Natural killer cell treated with Interleukin-12 subunit alpha and Interleukin-12 subunit beta and Interleukin-15 and Interleukin-18, amount 100 ng/mL, for 72 hours (primary cell): ENCODE measurements around the gene CCDC102B. TPM values are rescaled to one million over a fixed set of nuclear protein-coding genes. Genes with fewer than 3 reads are reported as not detected.
"Not testable (repeated sequence)": the region's sequence is repeated elsewhere in the genome, so short reads cannot be mapped to it uniquely, and the experiment has no call there.

Source experiments
- ATAC-seq, 2 donors: fragments of 150-1000 bp; cut with Tn5 transposase in 1 of 2; sonication (Bioruptor Pico), chemical (Tn5 transposase) in 1 of 2; 2 replicates each; pipeline ENCODE4 v1.10.0; 2021
- DNase-seq: peaks from one replicate; pipeline ENCODE4 v3.0.0; 2022; ENCODE audit warnings: low spot score
- H3K27ac Mint-ChIP-seq, 2 donors: 1 replicate in 1 of 2; 2 replicates in 1 of 2; pipeline ENCODE4 v1.8.0; 2022; ENCODE audit warnings: mixed read lengths in 2 of 2, mild to moderate bottlenecking in 1 of 2, moderate library complexity in 1 of 2
- H3K27me3 Mint-ChIP-seq, 2 donors: 1 replicate in 1 of 2; 2 replicates in 1 of 2; pipeline ENCODE4 v1.8.0; 2022; ENCODE audit warnings: mixed read lengths in 2 of 2
- H3K36me3 Mint-ChIP-seq: one replicate; pipeline ENCODE4 v1.8.0; 2022; ENCODE audit warnings: mixed read lengths
- H3K4me1 Mint-ChIP-seq, 2 donors: 1 replicate in 1 of 2; 2 replicates in 1 of 2; pipeline ENCODE4 v1.8.0; 2022; ENCODE audit warnings: low read depth in 2 of 2, mixed read lengths in 2 of 2, mild to moderate bottlenecking in 1 of 2
- H3K4me3 Mint-ChIP-seq: one replicate; pipeline ENCODE4 v1.8.0; 2022; ENCODE audit warnings: mixed read lengths
- H3K9me3 Mint-ChIP-seq: 2 replicates; pipeline ENCODE4 v1.8.0; 2022; ENCODE audit warnings: mixed read lengths
- total RNA-seq, 2 donors: library from RNA; stranded (reverse); gene quantifications; one replicate each; pipeline ENCODE4 v1.2.3, GENCODE V29; 2022

The CCDC102B gene
- total RNA-seq, 2 donors from 2014 or later, result 1.0 to 1.5 TPM

DNA sequence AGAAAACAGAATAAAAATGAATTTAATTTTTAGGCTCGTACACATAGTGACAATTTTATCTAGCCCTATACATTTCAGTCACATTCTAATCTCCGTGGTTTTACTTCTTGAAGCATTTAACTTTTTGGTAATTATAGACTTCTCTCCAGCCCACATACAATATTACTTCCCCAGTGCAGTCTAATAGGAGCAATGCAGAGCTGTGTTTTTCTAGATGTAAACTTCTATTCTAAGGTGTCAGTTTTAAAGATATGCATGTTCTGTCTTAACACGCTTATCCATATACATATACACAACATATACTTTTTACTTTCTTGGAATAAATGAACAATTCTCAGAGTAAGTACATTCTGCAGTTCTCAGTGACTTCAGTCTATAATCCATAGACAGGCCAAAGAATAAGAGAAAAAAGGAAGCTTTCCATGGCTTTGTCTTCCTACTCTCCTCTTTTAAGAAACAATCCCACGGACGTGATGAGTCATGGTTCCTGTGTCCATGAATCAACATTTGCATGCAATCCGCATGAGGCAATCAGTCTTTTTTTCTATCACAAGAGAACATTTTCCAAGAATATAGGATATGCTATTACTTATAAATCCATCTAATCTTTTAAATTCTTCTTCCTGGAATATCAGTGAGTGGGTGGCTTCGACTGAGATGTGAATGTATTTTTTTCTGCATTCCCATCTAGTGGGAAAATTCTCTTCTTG lies 42.8 kb downstream of the CCDC102B start:
- H3K27ac Mint-ChIP-seq, result no peak overlapping the region
- no peaks in the 10 kb centered on the region for H3K4me1 Mint-ChIP-seq
- no peaks in the 10 kb centered on the region for H3K36me3 Mint-ChIP-seq
- ATAC-seq, result no peak
- DNase-seq, result no peak
- H3K27me3 Mint-ChIP-seq, result no peaks in the 10 kb centered on the region
- H3K4me3 Mint-ChIP-seq, result no peak overlapping the region
- H3K9me3 Mint-ChIP-seq, result no peaks in the 10 kb centered on the region

- no peaks in the 10 kb centered on the region for H3K4me1 Mint-ChIP-seq
- DNase-seq (no peak), ATAC-seq (no peak)
- H3K9me3 Mint-ChIP-seq, result no peaks in the 10 kb centered on the region
- no peak overlapping the region for H3K4me3 Mint-ChIP-seq
- H3K27me3 Mint-ChIP-seq, result no peaks in the 10 kb centered on the region
- H3K27ac Mint-ChIP-seq, result no peak overlapping the region
- no peaks in the 10 kb centered on the region for H3K36me3 Mint-ChIP-seq
Measured at GRCh38 chr18:68841301-68841700, 43.4 kb downstream of the CCDC102B start.

DNA sequence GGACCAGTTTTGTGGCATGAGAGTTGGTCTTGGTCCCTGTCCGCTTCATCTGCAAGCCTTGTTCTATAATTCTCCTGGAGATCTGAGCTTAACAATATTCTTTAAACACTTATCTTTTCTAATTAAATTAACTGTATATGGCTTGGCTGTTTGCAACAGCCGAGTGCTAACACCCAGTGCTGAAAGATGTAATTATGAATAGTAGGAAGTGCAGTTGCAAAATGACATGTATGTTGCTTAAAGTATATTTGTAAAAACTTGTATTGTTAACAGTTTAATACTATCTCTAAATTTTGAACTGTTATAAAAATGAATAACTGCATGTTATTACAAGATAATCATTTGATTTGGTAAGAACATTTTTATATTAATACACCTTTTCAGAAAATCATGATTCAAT lies 45.1 kb downstream of the CCDC102B start:
- Mint-ChIP-seq H3K4me1 (no peaks in the 10 kb centered on the region), H3K9me3 (no peaks in the 10 kb centered on the region), H3K36me3 (no peaks in the 10 kb centered on the region), H3K27ac (no peak overlapping the region), H3K4me3 (no peak overlapping the region), H3K27me3 (no peaks in the 10 kb centered on the region)
- no peak for DNase-seq
- ATAC-seq, result no peak

GRCh38 chr18:68843473-68844089 lies 45.7 kb downstream of the CCDC102B start:
- no peaks in the 10 kb centered on the region for H3K36me3 Mint-ChIP-seq
- no peak for DNase-seq
- no peaks in the 10 kb centered on the region for H3K9me3 Mint-ChIP-seq
- ATAC-seq, result no peak
- H3K27ac Mint-ChIP-seq, result no peak overlapping the region
- H3K27me3 Mint-ChIP-seq, result no peaks in the 10 kb centered on the region
- H3K4me1 Mint-ChIP-seq, result no peaks in the 10 kb centered on the region
- H3K4me3 Mint-ChIP-seq, result no peak overlapping the region

GRCh38 chr18:68847219-68847837 lies 49.4 kb downstream of the CCDC102B start:
- Mint-ChIP-seq H3K9me3 (no peaks in the 10 kb centered on the region), H3K4me1 (no peaks in the 10 kb centered on the region), H3K27me3 (no peaks in the 10 kb centered on the region), H3K36me3 (no peaks in the 10 kb centered on the region), H3K4me3 (no peak overlapping the region), H3K27ac (no peak overlapping the region)
- ATAC-seq (no peak), DNase-seq (no peak)

DNA sequence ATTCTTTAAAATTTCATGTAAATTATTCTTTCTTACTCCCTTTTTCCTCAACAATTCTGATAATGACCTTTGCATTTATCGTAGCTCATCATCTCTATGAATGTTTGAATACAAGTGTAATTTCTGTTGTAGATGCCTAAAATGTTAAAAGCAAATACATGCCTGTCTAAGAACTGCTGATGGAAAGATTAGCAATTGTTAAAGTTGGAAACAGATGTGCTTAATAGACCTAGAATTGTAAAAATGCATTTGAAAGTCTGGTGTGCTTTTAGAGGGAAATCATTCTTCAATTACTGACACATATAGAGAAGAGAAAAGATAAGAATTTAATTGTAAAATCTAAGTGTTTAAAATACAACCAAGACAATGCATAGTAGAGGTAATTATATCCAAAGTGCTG lies 50.4 kb downstream of the CCDC102B start:
- no peak for DNase-seq
- H3K9me3 Mint-ChIP-seq, result no peaks in the 10 kb centered on the region
- no peak overlapping the region for H3K27ac Mint-ChIP-seq
- H3K4me1 Mint-ChIP-seq, result no peaks in the 10 kb centered on the region
- H3K4me3 Mint-ChIP-seq, result no peak overlapping the region
- ATAC-seq, result no peak
- H3K36me3 Mint-ChIP-seq, result no peaks in the 10 kb centered on the region
- no peaks in the 10 kb centered on the region for H3K27me3 Mint-ChIP-seq

- no peak overlapping the region for H3K27ac Mint-ChIP-seq
- ATAC-seq, result no peak
- H3K4me3 Mint-ChIP-seq, result no peak overlapping the region
Measured at GRCh38 chr18:68854786-68855391, 57.0 kb downstream of the CCDC102B start.

GRCh38 chr18:68855491-68855890 lies 57.6 kb downstream of the CCDC102B start:
- Mint-ChIP-seq H3K27me3 (no peaks in the 10 kb centered on the region), H3K4me1 (no peaks in the 10 kb centered on the region), H3K27ac (no peak overlapping the region), H3K9me3 (no peaks in the 10 kb centered on the region), H3K4me3 (no peak overlapping the region), H3K36me3 (no peaks in the 10 kb centered on the region)
- no peak for ATAC-seq
- DNase-seq, result no peak

More at GRCh38 chr18:68854786-68855391, 57.0 kb downstream of the CCDC102B start:
- Mint-ChIP-seq H3K4me1 (no peaks in the 10 kb centered on the region), H3K36me3 (no peaks in the 10 kb centered on the region), H3K27me3 (no peaks in the 10 kb centered on the region), H3K9me3 (no peaks in the 10 kb centered on the region)
- no peak for DNase-seq

- no peaks in the 10 kb centered on the region for H3K9me3 Mint-ChIP-seq
- H3K27ac Mint-ChIP-seq, result no peak overlapping the region
- no peak overlapping the region for H3K4me3 Mint-ChIP-seq
- no peaks in the 10 kb centered on the region for H3K27me3 Mint-ChIP-seq
- H3K4me1 Mint-ChIP-seq, result no peaks in the 10 kb centered on the region
- no peaks in the 10 kb centered on the region for H3K36me3 Mint-ChIP-seq
- ATAC-seq (no peak), DNase-seq (no peak)
Measured at GRCh38 chr18:68861365-68861764, 63.5 kb downstream of the CCDC102B start.

DNA sequence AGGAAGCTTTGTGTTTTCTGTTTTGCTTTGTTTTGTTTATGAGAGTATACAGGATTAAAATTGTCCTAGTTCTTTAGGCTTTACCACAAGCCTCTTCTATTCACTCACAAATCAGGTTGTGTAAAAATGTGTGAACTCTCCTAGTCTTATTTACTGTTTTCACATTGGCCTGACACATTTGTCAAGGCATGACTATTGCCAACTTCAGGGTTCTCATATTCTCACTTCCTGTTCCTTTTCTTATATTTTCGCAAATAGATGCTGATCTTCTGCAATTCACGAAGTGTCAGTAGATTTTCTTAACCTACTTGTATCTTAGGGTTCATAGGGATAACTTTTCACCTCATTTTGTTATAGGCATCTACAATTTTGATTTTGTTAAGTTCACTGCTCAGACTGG lies 67.1 kb downstream of the CCDC102B start:
- H3K4me1 Mint-ChIP-seq, result no peaks in the 10 kb centered on the region
- H3K27me3 Mint-ChIP-seq, result no peaks in the 10 kb centered on the region
- H3K27ac Mint-ChIP-seq, result no peak overlapping the region
- no peak for ATAC-seq
- peaks cover 9% of the 10 kb centered on the region for H3K9me3 Mint-ChIP-seq
- H3K36me3 Mint-ChIP-seq, result no peaks in the 10 kb centered on the region
- no peak overlapping the region for H3K4me3 Mint-ChIP-seq
- no peak for DNase-seq

DNA sequence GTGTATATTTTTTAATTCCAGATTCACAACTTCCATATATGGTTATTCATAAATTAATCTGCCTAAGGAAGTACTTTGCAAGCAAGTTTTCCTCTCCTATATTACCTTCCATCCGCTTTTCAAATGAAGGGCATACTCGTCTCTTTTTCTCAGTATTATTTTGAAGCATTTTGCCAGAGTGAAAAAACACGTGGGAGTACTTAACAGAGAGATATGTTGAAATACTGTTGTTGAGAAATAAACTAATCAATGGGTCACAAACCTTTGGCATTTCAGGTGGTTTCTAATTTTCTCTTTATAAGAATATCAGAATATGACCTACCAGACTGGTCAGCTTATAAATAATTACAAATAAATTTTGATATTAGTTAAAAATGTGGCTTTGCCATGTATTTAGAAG lies 67.6 kb downstream of the CCDC102B start:
- Mint-ChIP-seq H3K36me3 (no peaks in the 10 kb centered on the region), H3K27ac (no peak overlapping the region), H3K4me1 (no peaks in the 10 kb centered on the region), H3K27me3 (no peaks in the 10 kb centered on the region), H3K9me3 (peaks cover 9% of the 10 kb centered on the region), H3K4me3 (no peak overlapping the region)
- DNase-seq (no peak), ATAC-seq (no peak)

DNA sequence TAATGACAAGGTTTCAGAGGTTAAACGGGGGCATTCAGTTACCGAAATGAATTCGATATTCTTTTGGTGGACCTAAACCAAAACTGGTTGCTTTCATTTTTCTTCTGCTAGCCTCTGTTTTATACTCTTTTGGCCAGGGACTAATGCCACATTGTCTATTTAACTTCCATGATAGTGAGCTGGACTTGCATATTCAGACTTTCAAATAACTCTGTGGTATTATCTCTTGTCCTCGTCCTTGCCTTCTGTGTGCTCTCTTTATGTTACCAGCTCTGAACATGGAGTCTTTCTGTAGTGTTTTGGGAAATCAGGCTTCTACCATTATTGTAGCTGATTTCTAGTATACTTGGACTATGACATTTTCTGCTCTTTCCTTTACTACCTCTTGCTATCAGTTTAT lies 75.1 kb downstream of the CCDC102B start:
- Mint-ChIP-seq H3K36me3 (no peaks in the 10 kb centered on the region), H3K4me1 (no peaks in the 10 kb centered on the region), H3K4me3 (no peak overlapping the region), H3K27me3 (no peaks in the 10 kb centered on the region), H3K9me3 (peaks cover 9% of the 10 kb centered on the region), H3K27ac (no peak overlapping the region)
- DNase-seq (no peak), ATAC-seq (no peak)

- Mint-ChIP-seq H3K27me3 (no peaks in the 10 kb centered on the region), H3K4me1 (no peaks in the 10 kb centered on the region), H3K9me3 (no peaks in the 10 kb centered on the region), H3K27ac (no peak overlapping the region), H3K36me3 (no peaks in the 10 kb centered on the region), H3K4me3 (no peak overlapping the region)
- ATAC-seq (no peak), DNase-seq (no peak)
Measured at GRCh38 chr18:68874361-68874760, 76.5 kb downstream of the CCDC102B start.

DNA sequence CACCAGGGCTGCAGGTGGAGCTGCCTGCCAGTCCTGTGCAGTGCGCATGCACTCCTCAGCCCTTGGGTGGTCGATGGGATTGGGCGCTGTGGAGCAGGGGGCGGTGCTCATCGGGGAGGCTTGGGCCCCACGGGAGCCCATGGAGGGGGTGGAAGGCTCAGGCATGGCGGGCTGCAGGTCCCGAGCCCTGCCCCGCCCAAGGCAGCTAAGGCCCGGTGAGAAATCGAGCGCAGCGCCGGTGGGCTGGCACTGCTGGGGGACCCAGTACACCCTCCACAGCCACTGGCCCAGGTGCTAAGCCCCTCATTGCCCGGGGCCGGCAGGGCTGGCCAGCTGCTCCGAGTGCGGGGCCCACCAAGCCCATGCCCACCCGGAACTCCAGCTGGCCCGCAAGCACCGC lies 82.1 kb downstream of the CCDC102B start:
- not testable (repeated sequence) for H3K4me1 Mint-ChIP-seq, DNase-seq, ATAC-seq, H3K9me3 Mint-ChIP-seq, H3K4me3 Mint-ChIP-seq, H3K36me3 Mint-ChIP-seq, H3K27ac Mint-ChIP-seq, H3K27me3 Mint-ChIP-seq
